ENCODE measurements around the gene SLC9A9.

Gene SLC9A9

DNA sequence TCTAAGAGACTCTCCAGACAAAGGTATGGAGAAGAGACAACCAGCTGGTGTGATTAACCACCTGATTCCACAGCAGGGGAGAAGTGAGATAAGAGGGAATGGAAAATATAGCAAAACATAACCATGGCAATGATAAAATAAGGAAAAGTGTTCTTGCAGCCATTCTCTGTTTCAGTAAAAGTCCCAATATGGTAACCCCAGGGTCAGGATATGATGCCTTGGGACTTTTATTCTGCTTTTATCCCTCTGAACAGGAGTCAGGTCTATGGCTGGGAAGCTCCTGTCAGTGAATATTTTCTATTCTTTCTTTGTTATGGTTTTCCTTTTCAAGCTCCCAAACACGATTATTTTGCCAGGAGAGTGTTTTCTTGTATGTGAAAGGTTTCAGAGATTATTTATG lies 94.2 kb downstream of the SLC9A9 start:
- no peak overlapping the region for H3K4me3 ChIP-seq (ENCODE audit: control insufficient read depth, low read depth, low read length)
- no peak for DNase-seq (ENCODE audit: low read depth)
- TF ChIP-seq, protein P1, sequence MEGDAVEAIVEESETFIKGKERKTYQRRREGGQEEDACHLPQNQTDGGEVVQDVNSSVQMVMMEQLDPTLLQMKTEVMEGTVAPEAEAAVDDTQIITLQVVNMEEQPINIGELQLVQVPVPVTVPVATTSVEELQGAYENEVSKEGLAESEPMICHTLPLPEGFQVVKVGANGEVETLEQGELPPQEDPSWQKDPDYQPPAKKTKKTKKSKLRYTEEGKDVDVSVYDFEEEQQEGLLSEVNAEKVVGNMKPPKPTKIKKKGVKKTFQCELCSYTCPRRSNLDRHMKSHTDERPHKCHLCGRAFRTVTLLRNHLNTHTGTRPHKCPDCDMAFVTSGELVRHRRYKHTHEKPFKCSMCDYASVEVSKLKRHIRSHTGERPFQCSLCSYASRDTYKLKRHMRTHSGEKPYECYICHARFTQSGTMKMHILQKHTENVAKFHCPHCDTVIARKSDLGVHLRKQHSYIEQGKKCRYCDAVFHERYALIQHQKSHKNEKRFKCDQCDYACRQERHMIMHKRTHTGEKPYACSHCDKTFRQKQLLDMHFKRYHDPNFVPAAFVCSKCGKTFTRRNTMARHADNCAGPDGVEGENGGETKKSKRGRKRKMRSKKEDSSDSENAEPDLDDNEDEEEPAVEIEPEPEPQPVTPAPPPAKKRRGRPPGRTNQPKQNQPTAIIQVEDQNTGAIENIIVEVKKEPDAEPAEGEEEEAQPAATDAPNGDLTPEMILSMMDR (IDR thresholded peaks at IDR 0.05; ENCODE audit: control insufficient read depth, insufficient read depth, low read depth, low read length, missing control alignments): no peak

DNA sequence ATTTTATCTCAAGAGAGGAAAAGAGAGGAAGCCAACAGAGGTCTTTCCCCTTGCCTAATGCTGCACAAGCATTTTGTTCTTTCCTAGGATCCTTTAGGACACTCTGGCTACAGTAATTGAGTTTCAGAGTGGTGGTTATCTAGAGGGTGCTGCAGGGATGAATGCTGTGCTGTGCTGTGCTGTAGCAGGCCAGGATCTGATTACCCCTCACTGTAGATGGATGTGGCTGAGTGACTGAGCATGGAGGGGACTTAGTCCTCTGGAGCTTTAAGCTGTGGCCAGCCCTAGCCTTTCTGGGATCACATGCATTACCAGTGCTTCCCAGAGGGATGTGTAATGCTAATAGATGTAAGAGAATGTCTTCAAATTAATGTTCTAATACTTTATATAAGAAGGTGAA lies 94.8 kb downstream of the SLC9A9 start:
- TF ChIP-seq, protein P1 (IDR thresholded peaks at IDR 0.05; ENCODE audit: control insufficient read depth, insufficient read depth, low read depth, low read length, missing control alignments): no peak
- no peak overlapping the region for H3K4me3 ChIP-seq (ENCODE audit: control insufficient read depth, low read depth, low read length)

DNA sequence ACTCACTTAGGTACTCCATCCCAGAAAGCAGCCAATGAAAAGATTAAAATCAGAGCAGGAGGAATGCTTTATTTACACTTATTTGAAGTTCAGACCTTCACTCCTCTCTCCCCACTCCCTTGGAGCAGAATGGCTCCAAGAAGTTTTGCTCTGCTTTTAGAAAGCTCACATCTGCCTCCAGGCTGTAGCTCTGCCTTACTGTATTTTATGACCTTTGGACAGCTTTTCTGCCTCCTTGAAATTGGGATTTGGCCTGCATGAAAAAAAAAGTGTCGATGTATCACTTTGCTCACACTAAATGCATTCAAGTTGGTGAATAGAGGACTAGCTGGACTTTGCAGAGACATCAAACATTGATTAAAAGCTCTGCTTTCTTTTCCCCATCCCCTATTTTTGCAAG lies 95.3 kb downstream of the SLC9A9 start:
- TF ChIP-seq, protein P1 (IDR thresholded peaks at IDR 0.05; ENCODE audit: control insufficient read depth, insufficient read depth, low read depth, low read length, missing control alignments): no peak
- no peak overlapping the region for H3K4me3 ChIP-seq (ENCODE audit: control insufficient read depth, low read depth, low read length)
- no peak for DNase-seq (ENCODE audit: low read depth)

More for the DNA sequence above, 94.8 kb downstream of the SLC9A9 start:
- DNase-seq (ENCODE audit: low read depth): no peak

DNA sequence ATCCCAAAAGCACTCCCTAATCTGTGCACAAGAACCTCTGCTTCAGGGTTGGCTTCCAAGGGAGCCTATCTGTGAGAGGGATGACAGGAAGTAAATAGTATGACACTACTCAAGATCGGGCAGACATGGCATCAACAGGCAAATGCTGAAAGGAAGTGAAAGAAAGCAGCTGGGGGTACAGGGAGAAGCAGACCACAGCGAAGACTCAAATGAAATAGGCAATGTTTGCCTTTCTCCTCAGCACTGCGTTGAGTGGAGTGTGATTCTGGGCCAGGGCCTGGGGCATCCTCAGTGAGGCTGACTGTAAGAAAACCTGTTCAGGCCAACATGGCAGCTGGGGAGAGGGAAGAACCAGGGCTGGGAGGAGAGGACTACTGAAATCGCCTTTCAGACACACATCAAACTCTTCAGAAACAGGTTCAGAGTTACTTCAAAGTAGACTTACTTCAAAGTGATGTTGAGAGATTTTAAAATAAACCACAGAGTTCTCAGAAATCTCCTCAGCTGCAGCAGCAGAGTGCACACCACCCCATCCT lies 96.6 kb downstream of the SLC9A9 start:
- no peak for DNase-seq (ENCODE audit: low read depth)
- TF ChIP-seq, protein P1 (IDR thresholded peaks at IDR 0.05; ENCODE audit: control insufficient read depth, insufficient read depth, low read depth, low read length, missing control alignments): no peak
- H3K4me3 ChIP-seq (ENCODE audit: control insufficient read depth, low read depth, low read length): no peak overlapping the region

DNA sequence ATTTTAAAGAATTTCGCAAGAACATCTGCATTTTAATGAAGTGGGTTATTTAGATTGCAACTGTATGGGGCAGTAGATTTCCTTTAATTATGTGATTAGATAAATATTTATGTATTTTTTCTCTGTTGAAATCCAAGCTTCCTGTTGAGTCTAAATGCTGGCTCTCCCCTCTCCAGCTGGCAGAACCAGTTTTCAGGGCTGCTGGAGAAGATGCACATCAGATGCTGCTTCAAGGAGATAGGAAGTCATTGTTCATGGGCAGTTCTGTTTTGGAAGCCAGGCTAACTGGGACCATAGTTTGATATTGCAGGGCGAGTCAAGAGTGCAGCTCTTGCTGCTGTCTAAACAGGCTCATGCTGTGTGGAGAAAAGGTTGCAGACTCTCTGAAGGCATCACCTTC lies 97.4 kb downstream of the SLC9A9 start:
- H3K4me3 ChIP-seq (ENCODE audit: control insufficient read depth, low read depth, low read length): no peak overlapping the region
- TF ChIP-seq, protein P1 (IDR thresholded peaks at IDR 0.05; ENCODE audit: control insufficient read depth, insufficient read depth, low read depth, low read length, missing control alignments): no peak
- DNase-seq (ENCODE audit: low read depth): no peak

DNA sequence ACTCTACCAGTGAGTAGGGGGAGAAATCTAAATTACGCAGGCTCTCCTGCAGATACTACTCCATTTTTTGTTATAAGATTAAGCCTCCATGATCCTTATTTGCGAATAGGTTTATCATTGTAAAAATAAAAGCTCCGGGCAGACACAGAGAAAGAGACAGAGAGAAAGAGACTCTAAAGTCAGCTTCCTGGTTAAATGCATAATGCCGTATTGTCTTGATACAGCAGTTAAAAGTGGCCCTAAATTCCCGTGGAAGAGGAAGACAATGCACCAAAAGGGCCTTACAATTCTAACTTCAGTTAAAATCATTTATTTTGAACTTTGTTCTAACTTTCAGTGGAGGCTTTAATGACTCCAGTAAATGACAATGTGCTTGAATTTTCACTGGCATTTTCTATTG lies 98.3 kb downstream of the SLC9A9 start:
- TF ChIP-seq, protein P1 (IDR thresholded peaks at IDR 0.05; ENCODE audit: control insufficient read depth, insufficient read depth, low read depth, low read length, missing control alignments): no peak
- DNase-seq (ENCODE audit: low read depth): no peak
- H3K4me3 ChIP-seq (ENCODE audit: control insufficient read depth, low read depth, low read length): no peak overlapping the region

DNA sequence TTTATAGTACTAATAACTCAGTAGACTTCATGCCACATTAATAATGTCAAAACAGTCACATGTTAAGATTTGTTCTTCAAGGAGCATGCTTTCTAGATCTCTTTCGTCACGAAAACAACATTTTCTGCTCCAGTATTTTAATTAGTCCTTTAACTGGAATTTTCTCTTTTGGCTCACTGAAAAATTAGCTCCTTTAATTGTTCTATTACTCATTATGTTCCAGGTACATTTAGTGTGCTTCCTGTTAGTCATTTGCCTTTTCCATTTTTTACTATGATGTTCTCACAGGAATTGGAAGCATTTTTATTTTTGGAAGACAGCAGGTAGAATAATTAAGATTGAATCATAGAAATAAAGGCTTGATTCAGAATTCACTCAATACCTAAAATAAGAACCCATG lies 111.2 kb downstream of the SLC9A9 start:
- DNase-seq (ENCODE audit: low read depth): no peak
- TF ChIP-seq, protein P1 (IDR thresholded peaks at IDR 0.05; ENCODE audit: control insufficient read depth, insufficient read depth, low read depth, low read length, missing control alignments): no peak
- no peak overlapping the region for H3K4me3 ChIP-seq (ENCODE audit: control insufficient read depth, low read depth, low read length)

Measured in AG09309 (cell line).